ENCODE measurements around the gene SLC22A1. TPM values are rescaled to one million over a fixed set of nuclear protein-coding genes. Genes with fewer than 3 reads are reported as not detected.

The SLC22A1 gene
- total and polyA plus RNA-seq, 2 of the 13 experiments (the other 11 are each of a cell fraction or from before 2014, with no cell fraction given) = 0.80 to 0.87 TPM

DNA sequence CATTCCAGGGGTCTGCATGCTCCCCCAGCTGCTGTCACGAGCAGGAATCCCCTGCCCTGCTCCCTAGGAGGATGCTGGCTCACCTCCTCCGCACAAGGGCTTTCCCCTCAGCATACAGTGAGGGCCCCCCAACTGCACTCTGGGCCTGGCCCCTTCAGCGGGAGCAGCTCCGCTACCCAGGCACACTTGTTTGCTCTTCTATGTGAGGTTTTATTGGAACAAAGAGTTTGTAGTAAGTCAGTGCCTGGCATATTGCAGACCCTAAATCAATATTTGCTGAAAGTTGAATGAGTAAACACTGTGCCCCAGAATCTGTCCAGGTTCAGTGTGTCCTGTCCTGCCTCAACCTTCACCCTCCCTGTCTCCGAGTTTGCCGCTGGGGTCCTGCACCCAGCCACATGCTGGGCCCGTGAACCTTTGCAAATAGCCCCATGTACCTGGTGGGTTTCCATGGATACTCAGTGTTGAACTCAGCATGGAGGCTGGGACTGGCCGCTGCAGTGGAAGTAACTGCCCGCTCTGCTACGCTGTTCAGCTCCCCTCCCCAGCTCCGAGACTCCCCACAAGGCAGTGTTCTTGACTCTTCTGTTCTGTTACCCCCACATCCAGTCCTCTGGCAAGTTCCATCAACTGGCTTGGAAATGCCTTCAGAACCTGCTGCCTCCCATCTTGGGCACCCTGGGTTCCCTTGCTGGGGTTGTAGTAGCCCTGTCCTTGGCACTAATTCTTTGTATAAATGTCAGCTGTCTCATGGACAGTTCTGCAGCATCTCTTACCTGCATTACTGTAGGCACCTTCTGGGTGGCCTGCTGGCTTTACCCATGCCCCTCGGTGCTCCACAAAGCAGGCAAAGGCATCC is 15.7 kb downstream of the SLC22A1 start (continued):
- TF ChIP-seq ZBTB49 (CRISPR knock-in tag; IDR thresholded peaks at IDR 0.05; ENCODE audit: borderline replicate concordance) (no peak), PRPF4 (IDR thresholded peaks at IDR 0.05; ENCODE audit: low read depth, low read length, poor library complexity, severe bottlenecking) (no peak), ZNF296 (CRISPR knock-in tag; conservative IDR thresholded peaks at IDR 0.05) (no peak), NFATC3 (CRISPR knock-in tag; IDR thresholded peaks at IDR 0.05) (no peak), ZNF883 (CRISPR knock-in tag; IDR thresholded peaks at IDR 0.05; ENCODE audit: not compliant biosample characterization) (no peak), ZNF740 (CRISPR knock-in tag; IDR thresholded peaks at IDR 0.05) (no peak), ZBTB21 (CRISPR knock-in tag; IDR thresholded peaks at IDR 0.05) (no peak), HNF4A (CRISPR knock-in tag; IDR thresholded peaks at IDR 0.05) (peak; percentile 86), JUND (CRISPR knock-in tag; IDR thresholded peaks at IDR 0.05) (no peak), PRDM15 (CRISPR knock-in tag; IDR thresholded peaks at IDR 0.05) (no peak), ADNP (CRISPR knock-in tag; IDR thresholded peaks at IDR 0.05) (no peak), CAMTA2 (CRISPR knock-in tag; IDR thresholded peaks at IDR 0.05; ENCODE audit: borderline replicate concordance) (no peak), SOX5 (CRISPR knock-in tag; IDR thresholded peaks at IDR 0.05; ENCODE audit: borderline replicate concordance) (peak; percentile 95), SMAD1 (CRISPR knock-in tag; IDR thresholded peaks at IDR 0.05; ENCODE audit: borderline replicate concordance, low read depth) (no peak), ZSCAN25 (CRISPR knock-in tag; IDR thresholded peaks at IDR 0.05) (peak; percentile 56; the same call in 1 of the 2 replicates)
- TF ChIP-seq, protein P1, sequence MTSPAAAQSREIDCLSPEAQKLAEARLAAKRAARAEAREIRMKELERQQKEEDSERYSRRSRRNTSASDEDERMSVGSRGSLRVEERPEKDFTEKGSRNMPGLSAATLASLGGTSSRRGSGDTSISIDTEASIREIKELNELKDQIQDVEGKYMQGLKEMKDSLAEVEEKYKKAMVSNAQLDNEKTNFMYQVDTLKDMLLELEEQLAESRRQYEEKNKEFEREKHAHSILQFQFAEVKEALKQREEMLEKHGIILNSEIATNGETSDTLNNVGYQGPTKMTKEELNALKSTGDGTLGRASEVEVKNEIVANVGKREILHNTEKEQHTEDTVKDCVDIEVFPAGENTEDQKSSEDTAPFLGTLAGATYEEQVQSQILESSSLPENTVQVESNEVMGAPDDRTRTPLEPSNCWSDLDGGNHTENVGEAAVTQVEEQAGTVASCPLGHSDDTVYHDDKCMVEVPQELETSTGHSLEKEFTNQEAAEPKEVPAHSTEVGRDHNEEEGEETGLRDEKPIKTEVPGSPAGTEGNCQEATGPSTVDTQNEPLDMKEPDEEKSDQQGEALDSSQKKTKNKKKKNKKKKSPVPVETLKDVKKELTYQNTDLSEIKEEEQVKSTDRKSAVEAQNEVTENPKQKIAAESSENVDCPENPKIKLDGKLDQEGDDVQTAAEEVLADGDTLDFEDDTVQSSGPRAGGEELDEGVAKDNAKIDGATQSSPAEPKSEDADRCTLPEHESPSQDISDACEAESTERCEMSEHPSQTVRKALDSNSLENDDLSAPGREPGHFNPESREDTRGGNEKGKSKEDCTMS (CRISPR knock-in tag; conservative IDR thresholded peaks at IDR 0.05) = no peak
- TF ChIP-seq, protein P2, sequence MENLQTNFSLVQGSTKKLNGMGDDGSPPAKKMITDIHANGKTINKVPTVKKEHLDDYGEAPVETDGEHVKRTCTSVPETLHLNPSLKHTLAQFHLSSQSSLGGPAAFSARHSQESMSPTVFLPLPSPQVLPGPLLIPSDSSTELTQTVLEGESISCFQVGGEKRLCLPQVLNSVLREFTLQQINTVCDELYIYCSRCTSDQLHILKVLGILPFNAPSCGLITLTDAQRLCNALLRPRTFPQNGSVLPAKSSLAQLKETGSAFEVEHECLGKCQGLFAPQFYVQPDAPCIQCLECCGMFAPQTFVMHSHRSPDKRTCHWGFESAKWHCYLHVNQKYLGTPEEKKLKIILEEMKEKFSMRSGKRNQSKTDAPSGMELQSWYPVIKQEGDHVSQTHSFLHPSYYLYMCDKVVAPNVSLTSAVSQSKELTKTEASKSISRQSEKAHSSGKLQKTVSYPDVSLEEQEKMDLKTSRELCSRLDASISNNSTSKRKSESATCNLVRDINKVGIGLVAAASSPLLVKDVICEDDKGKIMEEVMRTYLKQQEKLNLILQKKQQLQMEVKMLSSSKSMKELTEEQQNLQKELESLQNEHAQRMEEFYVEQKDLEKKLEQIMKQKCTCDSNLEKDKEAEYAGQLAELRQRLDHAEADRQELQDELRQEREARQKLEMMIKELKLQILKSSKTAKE (CRISPR knock-in tag; IDR thresholded peaks at IDR 0.05; ENCODE audit: borderline replicate concordance) = peak; percentile 83; the same call in 1 of the 2 replicates

All from HepG2 (cell line).